HG03066 (cell line): ENCODE results near the gene CREBBP.
A peak's percentile ranks its signal among the peaks of the same experiment; 100 is the strongest.
"Not testable (repeated sequence)": the region's sequence is repeated elsewhere in the genome, so short reads cannot be mapped to it uniquely, and the experiment has no call there.

Experiments used
- ATAC-seq: cut with Tn5 transposase; IDR thresholded peaks from one replicate; pipeline ENCODE4 v1.9.1; 2021; ENCODE audit warnings: low read depth; ENCODE audit not compliant: unreplicated experiment

Gene CREBBP

GRCh38 chr16:3880623-3881498 lies at the start of gene CREBBP:
CREBBP (minus strand) TSS chr16:3880713; CDS start chr16:3879916, 797 bp downstream.
- peak; percentile 71 for ATAC-seq

- ATAC-seq: not testable (repeated sequence)
Observed at GRCh38 chr16:3927147-3927546, 46.6 kb upstream of the CREBBP start.

GRCh38 chr16:3924763-3925162 lies 44.2 kb upstream of the CREBBP start:
- ATAC-seq: no peak

DNA sequence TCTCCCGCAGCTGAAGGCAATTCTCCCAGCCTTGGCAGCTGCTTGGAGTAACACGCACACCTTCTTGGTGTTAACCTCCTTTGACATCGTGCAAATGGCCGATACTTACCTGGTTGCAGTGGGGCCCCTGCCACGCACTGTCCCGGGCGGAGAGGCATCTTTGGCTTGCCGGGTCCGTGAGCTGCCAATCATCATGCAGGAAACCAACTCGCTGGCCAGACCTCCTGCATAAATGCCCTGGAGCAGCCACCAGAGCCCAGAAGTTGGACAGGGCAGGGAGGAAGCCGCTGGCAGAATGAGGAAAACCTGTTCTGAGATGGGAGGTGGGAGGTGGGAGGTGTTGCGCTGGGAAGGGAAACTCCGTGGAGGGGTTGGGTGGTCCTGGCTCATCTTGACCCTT lies 41.7 kb upstream of the CREBBP start:
- ATAC-seq: no peak

DNA sequence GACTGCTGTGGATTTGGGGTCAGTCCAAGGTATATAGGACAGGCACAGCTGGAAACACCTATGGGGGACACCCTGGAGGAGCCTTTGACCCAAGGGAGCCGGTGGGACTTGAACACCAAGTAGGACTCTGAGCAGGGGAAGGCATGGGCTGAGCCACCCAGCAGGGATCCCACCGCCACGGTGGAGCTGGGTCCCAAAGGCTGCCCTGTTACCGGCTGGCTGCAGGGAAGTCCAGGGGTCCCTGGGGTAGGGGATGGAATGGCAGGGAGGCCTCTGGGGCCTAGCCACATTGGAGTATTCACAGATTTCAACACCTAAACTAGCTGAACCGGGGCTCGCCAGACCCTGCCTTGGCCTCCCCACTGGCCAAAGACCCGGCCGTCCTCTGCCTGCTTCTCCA lies 39.7 kb upstream of the CREBBP start:
- no peak for ATAC-seq

- ATAC-seq: no peak
Observed at GRCh38 chr16:3919413-3919812, 38.9 kb upstream of the CREBBP start.

GRCh38 chr16:3915426-3916260 lies 35.1 kb upstream of the CREBBP start:
- ATAC-seq: no peak

DNA sequence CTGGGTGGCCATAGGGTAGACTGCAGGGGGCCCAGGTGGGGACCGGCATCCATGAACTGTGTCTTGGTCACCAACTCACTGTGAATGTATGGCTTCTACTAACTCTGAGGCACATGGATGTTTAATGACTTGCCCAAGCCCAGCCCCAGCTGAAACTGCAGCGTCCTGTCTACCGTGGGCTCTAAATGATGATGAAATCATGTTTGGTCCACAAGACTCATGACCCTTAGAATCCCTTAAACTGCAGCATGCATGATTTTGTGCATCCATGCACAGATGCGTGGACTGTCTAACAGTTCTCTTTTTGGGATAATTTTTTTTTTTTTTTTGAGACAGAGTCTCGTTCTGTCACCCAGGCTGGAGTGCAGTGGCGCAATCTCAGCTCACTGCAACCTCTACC lies 32.4 kb upstream of the CREBBP start:
- no peak for ATAC-seq

DNA sequence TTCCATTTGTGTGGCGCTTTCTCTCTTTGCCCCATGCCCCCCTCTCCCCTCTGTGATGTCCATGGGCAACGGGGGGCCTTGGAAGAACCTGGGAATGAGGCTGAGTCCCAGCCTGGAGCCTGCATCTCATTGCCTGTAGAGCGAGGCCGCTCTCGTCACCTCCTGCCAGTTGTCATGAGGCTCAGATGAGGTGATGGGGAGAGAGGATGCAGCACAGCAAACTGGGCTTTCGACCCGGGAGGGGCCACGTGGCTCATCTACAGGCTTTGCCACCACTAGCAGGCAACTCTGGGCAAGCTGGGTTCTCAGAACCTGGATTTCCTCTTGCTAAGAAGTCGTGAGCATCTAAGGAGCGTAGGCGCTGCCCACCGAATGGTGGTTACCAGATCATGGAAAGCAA lies 31.9 kb upstream of the CREBBP start:
- ATAC-seq: no peak

- ATAC-seq: not testable (repeated sequence)
Observed at GRCh38 chr16:3911741-3912140, 31.2 kb upstream of the CREBBP start.

DNA sequence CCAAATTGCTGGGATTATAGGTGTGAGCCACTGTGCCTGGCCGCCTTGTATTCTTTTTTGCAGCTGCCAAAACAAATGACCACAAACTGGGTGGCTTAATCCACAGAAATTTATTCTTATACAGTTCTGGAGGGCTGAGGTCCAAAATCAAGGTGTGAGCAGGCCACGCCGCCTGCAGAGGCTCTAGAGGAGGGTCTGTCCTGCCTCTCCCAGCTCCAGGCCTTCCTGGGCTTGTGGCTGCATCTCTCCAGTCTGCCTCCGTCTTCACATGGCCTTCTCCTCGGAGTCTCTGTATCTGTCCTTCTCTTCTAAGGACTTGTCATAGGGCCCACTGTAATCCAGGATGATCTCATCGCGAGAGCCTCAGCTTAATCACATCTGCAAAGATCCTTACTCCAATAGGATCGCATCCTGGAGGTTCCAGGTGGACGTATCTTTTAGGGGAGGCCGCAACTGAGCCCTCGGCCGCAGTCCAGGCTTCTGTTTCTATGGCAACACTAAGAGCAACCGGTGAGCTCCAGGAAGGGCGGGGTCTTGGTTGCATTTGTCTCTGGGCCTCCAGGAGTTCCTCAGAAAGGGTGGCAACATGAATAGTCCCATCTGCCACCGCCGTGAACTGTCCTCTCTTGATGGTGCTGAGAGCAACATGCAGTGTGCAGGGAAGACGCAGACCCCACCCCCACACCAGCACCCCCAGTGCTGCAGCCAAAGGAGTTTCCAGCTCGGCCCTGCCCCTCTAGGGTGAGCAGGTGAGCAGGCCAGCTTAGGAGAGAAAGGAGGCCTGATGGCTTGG lies 29.5 kb upstream of the CREBBP start:
- no peak for ATAC-seq

- no peak for ATAC-seq
Observed at GRCh38 chr16:3908951-3909437, 28.5 kb upstream of the CREBBP start.

GRCh38 chr16:3907586-3907985 lies 27.1 kb upstream of the CREBBP start:
- no peak for ATAC-seq

- no peak for ATAC-seq
Observed at GRCh38 chr16:3906363-3906762, 25.9 kb upstream of the CREBBP start.

- ATAC-seq: no peak
Observed at GRCh38 chr16:3904875-3905274, 24.4 kb upstream of the CREBBP start.

DNA sequence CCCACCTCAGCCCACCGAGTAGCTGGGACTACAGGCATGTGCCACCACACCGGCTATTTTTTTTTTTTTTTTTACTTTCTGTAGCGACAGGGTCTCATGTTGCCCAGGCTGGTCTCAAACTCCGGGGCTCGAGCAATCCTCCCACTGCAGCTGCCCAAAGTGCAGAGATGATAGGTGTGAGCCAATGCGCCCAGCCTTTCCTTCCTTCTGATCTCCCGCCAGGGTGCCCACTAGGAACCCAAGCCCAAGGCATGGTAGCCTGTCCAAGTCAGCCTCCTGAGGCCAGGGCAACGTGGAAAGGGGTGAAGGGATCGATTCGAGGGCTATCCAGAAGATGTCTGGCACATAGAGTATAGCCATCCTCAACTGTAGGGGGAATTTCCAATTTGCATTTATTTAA lies 9.6 kb upstream of the CREBBP start:
- ATAC-seq: no peak

- no peak for ATAC-seq
Observed at GRCh38 chr16:3889059-3889458, 8.5 kb upstream of the CREBBP start.

DNA sequence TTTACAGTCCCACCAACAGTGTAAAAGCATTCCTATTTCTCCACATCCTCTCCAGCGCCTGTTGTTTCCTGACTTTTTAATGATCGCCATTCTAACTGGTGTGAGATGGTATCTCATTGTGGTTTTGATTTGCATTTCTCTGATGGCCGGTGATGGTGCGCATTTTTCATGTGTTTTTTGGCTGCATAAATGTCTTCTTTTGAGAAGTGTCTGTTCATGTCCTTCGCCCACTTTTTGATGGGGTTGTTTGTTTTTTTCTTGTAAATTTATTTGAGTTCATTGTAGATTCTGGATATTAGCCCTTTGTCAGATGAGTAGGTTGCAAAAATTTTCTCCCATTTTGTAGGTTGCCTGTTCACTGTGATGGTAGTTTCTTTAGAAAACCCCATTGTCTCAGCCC lies 5.5 kb upstream of the CREBBP start:
- ATAC-seq: not testable (repeated sequence)

- ATAC-seq: no peak
Observed at GRCh38 chr16:3884398-3884797, 3.9 kb upstream of the CREBBP start.

DNA sequence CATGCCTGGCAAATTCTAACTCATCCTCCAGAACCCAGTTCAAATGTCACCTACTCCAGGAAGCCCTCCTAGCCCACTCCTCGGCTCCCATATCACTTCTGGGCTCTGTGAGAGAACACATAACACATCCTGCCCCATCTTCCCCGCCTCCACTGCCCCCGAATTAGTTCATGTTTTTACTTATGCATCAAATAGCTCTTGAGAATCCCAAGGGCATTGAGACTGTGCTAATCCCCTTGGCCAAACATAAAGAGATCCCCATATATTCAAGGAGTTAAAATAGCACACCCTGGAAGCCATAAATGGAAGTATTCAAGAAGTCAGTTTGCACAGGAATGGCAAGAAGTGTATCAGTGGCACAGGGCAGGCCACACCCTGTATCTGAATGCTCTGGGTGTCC lies 2.0 kb upstream of the CREBBP start:
- no peak for ATAC-seq
